Measurements from ENCODE around the gene ARL3.

Gene ARL3

DNA sequence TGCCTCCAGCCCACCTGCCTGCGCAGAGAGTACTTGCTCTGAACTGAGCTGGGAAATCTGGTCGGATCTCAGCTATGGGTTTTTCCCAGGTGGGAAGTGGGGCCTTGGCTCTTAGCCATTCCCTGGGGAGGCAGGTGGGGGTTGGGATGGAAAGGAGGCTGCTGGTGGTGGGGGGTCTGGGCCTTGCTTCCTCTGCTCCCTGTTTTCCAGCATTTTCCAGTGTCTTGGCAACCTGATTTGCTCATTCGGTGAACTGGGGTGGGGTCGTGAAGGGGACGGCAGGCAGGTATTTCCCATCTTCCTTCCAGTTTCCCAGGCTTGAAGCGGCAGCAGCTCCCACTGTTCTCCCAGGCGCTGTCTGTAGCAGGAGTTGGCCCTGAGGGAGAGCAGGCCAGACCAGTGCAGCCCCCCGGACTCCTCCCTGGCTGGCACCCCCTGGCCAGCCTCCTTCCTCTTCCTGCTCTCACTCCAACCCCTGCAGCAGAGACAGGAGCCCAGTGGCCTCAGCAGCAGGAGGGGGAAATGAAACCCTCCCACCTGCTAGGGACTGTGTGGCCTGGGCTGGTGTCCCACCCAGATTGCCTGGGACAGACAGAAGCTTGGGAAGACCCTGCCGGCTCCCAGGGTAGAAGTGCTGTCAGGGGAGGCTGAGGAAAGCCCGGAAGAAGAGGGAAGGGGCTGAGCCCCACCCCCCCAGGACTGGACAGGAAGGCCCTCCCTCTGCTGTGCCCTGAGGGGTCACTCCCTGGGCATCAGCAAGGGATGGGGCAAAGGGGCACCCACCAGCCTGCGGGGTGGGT, 63.3 kb downstream of the ARL3 start:
- DNase-seq (ENCODE audit: low read depth), result no peak

DNA sequence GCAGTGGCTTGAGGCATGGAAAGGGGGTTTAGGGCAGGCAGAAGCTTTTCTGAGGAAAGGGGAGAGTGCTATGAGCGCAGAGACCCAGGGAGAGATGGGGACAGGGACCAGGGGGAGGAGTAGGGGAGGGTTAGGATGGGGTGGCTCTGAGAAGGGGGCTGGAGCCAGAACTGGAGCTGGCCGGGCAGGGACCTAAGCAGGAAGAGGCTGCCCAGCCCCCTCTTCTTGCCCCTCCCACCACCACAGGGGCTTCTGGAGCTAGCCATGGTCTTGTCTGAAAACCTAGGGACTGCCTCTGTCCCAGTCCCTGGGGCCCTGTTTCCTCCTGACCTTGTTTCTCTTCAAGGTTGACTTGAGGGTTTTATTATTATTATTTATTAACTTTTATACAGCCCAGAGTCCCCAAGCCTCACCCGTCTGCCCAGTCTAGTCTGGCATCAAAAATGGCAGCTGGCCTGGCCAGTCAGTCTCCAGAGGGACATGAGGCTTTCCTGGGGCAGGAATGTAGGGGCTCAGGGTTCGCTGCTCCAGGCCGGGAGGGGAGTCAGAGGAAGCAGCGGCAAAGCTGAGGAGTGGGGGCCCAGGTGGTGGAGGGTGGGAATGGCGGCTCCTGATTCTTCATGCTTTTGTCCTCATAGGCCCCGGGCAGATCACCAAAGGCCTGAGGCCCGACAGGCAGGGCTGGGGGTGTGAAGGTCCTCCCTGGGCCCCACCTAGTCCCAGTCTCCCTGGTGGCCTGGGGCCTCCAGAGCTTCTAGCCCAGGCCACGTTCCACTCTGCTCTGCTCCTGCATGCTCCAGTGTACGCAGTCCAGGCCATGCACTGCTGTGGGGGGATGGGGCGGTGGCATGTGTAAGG, 64.2 kb downstream of the ARL3 start:
- no peak for DNase-seq (ENCODE audit: low read depth)

DNA sequence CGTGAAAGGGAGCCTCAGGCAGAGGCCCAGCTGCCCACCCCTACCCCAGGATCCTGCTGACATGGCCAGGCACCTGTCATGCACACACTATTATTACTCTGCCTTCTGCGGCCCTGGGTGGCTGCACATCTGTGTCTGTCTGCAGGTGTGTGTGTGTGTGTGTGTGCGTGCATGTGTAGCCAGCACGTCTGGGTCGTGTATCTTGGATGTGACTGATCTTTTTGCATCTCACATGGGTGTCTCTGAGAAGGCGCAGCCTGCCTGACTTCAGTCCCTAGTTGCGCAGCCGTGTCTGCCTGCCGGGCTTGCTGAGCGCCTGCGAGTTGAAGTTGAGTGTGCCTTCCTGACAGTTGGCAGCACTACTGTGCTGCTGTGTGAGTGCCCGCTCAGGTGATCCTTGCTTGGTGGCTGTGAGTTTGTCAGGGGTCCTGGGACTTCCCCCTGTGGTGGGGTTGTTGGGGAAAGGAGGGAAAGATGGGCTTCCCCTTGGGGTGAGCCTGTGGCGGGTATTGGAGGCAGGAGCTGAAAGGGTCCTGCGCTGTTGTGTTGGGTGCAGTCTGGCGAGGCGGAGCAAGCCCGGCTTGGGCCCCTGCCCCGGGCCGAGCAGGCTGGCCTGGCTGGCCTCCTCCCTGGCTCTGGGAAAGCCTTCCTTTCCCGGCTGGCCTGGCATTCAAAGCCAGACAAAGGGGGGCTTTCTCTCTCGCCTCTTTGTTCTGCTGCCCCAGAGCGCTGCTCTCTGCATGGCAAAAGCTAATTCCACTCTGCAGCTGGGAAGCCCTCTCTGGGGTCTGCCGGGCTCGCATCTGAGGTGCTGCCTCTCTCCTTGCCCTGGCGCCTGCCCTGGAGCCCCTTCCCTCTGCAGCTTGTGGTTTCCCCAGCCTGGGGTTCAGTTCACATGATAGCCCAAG, 65.1 kb downstream of the ARL3 start:
- no peak for DNase-seq (ENCODE audit: low read depth)

DNA sequence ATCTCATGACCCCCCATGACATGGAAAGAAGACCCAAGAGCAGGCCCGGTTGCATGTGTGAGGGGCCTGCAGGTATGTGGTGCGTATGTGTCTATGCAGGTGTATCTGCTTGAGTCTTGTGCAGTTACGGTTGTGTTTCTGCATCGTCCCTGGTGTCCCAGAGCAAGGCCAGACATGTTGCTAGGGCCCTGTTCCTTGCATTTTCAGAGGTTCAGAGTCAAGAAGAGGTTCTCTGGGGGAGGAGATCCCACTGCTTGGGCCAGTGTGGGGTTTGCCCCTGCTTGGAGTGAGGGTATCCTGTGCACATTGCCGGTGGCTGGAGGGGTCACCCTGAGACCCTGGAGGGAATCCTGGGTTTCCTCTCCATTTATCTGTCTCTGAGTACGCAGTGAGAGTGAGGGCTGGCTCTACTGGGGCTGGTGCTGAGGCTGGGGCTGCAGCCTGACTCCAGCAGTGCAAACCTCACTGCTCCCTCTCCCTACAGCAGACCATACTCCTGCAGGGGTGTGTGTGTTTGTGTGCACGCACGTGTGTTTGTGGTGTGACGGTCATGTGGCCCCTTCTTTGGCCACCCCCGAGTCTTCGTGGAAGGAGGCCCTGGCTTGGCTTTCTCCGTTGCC, 65.8 kb downstream of the ARL3 start:
- no peak for DNase-seq (ENCODE audit: low read depth)

DNA sequence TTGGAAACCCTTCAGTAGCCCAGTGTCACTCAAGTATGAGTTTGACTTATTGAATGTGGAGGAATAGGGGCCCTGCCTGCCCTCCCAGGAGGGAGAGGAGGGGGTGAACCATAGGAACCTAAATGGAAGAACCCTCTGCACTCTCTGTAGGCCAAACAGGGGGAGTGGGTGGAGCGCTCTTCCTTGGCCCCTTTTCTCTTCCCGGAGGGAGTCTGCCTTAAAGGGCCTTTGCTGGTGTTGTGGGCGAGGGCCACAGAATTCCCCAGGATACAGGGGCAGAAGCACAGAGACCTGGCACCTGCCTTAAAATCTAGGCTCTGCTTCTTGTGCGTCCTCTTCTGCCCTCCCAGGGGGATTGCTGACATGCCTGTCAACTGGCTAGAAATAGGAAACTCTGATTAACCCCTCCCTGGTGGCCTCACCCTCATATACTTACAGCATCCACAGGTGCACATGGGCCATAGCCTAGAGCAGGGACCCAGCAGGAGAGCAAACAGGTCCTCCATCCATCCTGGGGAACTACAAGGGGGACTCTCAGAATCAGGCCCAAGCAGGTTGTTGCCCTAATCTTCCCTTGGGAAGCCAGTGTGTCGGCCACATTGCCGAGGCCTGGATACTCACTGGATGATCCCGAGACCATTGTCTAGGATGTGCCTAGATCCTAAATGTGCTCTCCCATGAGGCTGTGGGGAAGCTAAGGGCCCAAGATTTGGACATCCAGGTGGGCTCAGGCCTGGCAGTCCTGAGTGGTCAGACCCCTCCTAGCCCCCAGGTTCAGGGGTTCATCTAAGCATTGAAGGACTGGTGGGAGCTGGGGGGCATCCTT, 66.5 kb downstream of the ARL3 start:
- DNase-seq (ENCODE audit: low read depth), result no peak

DNA sequence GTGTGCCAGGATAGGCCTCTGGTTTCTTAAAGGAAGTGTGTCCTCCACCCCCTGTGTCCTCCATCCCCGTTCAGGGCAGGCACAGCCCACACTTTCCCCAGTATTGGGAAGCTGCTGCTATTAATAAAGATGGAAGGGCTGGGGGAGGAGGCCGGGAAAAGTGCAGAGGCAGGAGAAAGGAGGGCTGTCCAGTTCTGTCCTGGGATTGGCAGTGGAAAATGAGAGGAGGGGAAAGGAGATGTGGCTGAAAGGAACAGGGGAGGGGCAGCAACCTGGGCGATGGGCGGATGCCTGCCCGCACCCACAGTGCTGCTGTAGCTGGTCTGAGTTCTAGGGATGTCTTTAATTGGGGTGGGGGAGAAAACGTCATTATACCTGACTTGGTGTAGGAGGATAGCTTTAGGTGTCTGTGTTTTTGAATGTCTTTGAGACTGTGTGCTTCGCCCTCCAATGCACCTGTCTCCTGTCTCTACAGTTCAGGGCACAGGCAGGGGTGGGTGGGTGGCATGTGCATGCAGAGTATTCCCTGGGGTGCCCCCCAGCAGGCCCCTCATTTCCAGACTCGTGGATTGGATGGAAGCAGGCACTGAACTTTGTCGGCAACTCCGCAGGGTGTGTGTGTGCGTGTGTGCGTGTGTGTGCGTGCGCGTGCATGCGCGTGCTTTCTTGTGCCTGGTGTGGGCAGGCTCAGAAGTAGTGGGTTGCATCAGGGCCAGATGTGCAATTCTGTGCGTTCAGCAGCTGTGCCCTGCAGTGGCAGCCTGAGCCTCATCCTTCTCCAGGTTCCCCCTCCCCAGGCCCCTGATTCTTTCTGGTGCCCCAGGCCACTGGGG, 67.4 kb downstream of the ARL3 start:
- DNase-seq (ENCODE audit: low read depth), result peak; percentile 33

DNA sequence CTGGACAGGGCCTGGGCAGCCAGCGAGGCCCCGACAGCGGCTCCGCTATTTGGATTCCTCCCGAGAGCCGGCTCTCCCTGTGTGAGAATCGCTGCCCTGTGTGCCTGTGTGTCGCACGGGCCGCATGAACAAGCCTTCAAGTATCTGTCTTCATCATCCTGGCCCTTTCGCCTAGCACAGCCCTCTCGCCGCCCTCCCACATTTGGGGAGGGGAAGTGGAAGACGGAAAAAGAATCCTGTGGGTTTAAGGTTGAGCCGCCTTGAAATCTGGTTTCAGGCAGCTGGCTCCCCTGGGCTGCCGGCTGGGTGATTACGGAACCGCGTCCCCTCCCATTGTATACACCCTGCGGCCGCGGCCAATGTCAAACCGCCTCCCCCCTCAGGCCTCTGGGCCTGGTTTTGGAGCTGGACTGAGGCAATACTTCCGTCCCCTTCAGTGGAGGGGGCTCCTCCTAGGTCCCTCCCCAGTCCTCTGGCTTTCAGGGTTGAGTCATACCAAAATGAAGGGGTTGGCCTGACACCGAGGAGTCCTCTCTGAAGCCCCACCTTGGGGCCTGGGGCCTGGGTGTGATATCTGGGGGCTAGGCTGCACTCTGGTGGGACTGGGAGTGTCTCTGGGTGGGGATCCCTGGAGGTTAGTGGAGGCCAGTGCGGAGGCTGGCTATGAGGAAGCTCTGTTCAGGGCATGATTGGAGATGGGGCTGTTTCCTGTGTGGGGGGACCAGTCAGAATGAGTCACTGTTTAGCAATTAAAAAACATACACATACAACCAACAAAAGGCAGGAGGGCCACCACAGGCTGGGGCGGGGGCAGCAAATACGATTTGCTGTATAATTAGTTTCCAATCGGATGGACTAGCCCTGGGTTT, 68.2 kb downstream of the ARL3 start:
- DNase-seq (ENCODE audit: low read depth), result peak; percentile 55

DNA sequence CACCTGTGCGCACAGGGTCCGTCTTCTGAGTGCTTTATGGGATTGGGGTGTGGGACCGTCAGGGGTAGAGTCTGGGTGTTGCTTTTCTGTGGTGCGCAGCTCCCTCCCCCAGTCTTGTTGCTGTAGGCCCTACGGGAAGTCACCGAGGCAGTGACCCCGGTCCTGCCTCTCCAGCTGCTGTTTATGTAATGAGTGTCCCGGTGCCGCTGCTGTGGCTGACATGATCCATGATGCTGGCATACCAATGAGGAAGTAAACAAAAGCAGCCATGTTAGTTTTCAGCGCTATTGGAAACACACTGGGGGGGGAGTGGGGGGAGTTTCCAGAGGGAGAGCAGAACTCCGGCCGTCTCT, 68.8 kb downstream of the ARL3 start:
- peak; percentile 27 for DNase-seq (ENCODE audit: low read depth)

DNA sequence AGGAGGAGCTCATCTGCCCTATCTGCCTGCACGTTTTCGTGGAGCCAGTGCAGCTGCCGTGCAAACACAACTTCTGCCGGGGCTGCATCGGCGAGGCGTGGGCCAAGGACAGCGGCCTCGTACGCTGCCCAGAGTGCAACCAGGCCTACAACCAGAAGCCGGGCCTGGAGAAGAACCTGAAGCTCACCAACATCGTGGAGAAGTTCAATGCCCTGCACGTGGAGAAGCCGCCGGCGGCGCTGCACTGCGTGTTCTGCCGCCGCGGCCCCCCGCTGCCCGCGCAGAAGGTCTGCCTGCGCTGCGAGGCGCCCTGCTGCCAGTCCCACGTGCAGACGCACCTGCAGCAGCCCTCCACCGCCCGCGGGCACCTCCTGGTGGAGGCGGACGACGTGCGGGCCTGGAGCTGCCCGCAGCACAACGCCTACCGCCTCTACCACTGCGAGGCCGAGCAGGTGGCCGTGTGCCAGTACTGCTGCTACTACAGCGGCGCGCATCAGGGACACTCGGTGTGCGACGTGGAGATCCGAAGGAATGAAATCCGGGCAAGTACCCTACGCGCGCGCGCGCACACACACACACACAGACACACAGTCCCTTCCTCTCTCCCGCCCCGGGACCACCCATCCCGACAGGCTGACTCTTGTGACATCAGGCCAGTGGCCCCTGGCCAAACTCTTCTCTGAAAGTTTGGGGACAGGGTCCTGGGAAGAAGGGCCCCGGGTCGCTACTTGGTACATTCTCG, 69.4 kb downstream of the ARL3 start:
- DNase-seq (ENCODE audit: low read depth), result peak; percentile 75

DNA sequence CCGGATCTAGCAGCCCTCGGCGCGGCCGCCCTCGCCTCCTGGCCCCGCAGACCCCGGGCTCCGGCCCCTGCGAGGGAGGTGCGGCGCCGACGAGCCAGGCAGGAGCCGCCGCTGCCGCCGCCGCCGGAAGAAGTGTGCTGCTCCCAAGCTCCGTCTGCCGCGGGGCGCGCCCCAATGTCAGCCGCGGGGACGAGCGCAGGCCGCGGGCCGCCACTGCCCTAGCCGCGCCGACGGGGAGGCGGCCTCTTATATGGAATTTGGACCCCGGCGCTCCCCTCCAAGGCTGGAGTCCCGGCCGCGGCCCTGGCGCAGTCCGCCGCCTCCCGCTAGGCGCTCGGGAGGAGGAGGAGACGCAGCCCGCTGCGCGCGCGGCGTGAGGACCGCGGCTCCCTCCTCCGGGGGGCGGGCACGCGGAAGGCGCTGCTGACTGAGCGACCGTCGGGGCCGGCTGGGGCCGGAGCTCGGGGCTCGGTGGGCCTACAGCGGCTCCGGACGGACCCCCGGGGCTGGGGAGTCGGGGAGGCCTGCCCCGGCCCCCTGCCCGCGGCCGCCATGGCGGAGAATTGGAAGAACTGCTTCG, 70.0 kb downstream of the ARL3 start, which contains the start of gene TRIM8:
TRIM8 (plus strand) TSS at position 414 of the 580 bp plus-strand sequence; CDS start at position 553, 139 bp downstream.
- DNase-seq (ENCODE audit: low read depth), result peak; percentile 43

DNA sequence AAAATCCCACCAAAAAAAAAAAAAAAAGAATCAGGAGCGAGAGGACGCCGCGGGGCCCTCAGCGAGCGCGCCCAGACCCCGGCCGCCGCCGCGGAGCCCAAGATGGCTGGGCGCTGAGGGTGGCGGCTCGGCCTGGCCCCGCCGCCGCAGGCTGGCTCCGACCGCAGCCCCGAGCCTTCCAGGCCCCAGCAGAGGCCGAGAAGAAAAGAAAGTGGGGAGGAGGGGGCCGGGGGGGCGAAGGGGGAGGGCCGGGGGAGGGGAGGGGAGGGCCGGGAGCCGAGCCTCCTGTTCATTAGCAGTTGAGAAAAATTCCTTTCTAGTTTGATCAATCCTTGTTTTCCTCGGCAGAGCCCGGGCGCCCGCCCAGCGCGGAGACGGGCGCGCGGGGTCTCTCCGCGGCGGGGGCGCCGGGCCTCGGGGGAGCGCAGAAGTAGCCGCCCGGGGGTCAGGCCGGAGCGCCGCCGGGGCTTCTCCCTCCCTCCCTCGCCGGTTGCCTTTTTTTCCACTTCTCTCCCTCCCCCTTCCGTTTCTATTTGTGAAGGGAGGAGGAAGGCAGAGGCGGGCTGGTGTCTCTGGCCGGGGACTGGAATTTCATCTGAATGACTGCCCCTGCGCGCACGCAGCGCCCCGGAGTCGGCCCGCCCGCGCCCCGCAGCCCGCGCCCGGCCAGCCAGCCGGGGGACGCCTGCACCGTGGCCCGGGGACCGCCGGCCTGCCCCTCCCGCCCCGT, 70.7 kb downstream of the ARL3 start:
- peak; percentile 24 for DNase-seq (ENCODE audit: low read depth)

DNA sequence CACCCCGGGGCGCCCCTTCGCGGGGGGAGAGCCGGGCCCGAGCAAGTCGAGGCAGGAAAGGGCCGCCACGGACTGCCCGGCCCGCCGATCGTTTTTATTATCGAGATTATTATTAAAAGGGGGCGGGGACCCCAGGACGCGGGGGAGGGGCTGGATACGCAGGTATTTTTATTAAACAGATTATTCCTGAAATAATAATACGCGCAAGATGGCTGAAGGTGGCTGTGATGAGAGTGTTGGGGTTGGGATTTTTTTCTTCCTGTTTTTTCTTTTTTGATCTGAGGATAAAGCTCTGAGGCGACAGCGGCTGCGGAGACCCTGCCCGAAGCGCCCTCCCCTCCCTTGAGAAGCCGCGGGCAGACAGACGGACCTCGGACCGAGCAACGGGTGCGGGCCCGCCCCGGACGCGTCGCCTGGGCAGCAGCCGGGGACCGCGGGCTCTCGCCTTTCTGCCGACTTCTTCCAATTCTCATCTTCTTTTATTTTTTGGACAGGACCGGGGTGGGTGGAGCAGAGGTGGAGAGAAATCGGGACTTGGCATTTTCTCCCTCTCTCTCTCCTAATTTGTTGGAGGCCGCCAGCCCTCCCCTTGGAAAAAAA, 71.4 kb downstream of the ARL3 start:
- DNase-seq (ENCODE audit: low read depth), result peak; percentile 35

DNA sequence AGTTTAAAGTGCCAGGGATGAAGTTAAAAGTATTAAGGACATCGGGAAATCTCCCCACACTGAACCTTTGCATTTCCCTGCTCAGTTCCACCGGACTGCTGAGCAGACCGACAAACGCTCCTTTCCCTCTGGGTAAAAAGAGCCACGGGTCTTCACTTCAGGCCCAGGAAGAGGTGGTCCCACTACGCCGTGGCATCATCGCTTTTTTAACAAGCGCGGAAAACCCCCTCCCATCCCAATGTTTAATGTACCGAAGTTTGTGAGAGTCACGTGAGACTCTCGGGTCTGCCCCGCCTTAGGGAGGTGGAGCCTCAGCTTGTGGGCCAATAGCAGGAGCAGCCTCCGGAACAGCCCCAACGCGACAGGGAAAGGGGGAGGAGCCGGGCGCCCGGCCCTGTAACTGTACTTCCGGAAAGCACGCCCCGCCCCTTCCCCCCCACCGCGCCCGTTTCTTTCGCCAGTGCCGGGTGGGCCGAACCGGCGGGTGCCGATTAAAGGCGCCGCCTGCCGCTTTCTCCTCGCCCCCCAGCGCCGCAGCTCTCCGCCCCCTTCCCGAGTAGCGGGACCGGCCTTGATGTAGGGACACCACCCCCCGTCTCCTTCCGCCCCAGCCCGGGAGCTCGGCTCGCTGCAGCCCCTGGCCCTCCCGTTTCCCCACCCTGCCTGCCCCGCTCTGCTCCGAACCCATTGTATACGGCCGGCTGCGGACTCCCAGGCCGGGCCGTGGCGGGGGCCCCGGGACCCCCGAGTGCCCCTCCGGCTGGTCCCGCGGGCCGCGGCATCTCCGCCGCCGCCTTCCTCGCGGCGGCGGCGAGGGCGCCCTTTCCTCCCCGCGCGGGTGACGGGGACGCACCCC, 72.1 kb downstream of the ARL3 start:
- peak; percentile 95 for DNase-seq (ENCODE audit: low read depth)

DNA sequence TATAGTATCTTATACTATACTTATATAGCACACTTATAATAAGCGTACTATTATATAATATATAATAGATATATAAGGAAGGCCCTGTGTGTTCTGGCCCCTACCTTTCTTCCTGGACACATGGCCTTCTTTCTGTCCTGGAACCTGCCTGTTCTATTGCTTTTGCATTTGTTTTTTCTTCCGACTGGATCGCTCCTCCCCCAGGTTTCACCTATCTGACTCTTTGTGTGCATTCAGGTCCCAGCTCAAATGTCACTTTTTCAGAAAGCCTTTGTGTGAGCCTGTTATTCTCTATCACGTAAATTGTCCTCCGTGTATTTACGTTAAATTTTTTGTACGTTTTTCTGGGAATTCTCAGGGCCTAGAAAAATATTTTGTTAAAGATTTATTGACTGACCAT, 72.8 kb downstream of the ARL3 start:
- DNase-seq (ENCODE audit: low read depth), result no peak

DNA sequence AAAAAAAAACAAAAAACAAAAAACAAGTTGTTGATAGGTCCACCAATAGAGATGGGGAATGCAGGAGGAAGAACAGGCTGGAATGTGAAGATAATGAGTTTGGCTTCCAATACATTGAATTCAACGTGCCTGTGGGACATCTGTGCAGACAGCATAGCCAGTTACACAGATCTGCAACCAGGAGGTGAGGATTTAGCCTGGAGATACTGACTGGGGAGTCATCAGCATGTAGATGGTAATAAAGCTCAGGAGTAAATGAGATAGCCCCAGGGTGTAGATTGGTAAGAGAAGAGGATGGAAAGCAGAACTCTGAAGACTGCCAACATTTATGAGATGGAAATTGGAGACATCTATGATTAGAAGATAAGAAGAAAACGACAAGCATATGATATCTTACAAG, 74.7 kb downstream of the ARL3 start:
- DNase-seq (ENCODE audit: low read depth), result no peak

DNA sequence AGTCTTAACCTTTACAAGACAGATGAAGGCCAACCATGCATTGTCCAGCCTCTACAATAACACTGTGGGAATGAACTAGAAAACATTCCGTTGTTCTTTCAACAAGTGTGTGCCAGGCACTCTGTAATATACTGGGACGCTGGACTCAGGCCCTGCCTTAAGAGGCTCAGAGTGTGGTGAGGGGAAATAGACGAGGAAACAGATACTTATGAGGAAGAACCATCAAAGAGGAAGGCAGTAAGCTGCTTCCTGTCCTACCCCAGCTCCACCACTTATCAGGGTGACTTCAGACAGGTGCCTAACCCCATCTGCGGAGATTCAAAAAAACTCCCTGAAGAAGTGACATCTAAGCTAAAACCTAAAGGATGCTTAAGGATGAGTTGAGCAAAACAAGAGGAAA, 78.8 kb downstream of the ARL3 start:
- no peak for DNase-seq (ENCODE audit: low read depth)

Data from activated T-helper 1 cell treated with Interleukin-2 at 50 U/mL for 16 hours (primary cell).